Effector memory CD4-positive, alpha-beta T cell (primary cell): ENCODE measurements around the gene TPP1.

ENCODE experiments used
- DNase-seq, 3 donors: peaks; one replicate each; pipeline ENCODE4 v3.0.0-alpha.2; 2020
- H3K27ac ChIP-seq: 2 replicates; pipeline ENCODE4 v1.7.0; 2013; ENCODE audit warnings: mild to moderate bottlenecking, low read length, moderate library complexity; ENCODE audit not compliant: insufficient read depth, poor library complexity, severe bottlenecking
- H3K27me3 ChIP-seq: replicated peaks from 2 replicates; pipeline ENCODE4 v1.7.0; 2013; ENCODE audit warnings: mild to moderate bottlenecking, low read length; ENCODE audit not compliant: insufficient read depth, control insufficient read depth, poor library complexity, severe bottlenecking
- H3K36me3 ChIP-seq: 2 replicates; pipeline ENCODE4 v1.7.0; 2013; ENCODE audit warnings: mild to moderate bottlenecking, low read length, moderate library complexity; ENCODE audit not compliant: control insufficient read depth, insufficient read depth
- H3K4me1 ChIP-seq: 2 replicates; pipeline ENCODE4 v1.7.0; 2013; ENCODE audit warnings: low read length, mild to moderate bottlenecking; ENCODE audit not compliant: control insufficient read depth, insufficient read depth, poor library complexity, severe bottlenecking
- H3K4me3 ChIP-seq: 2 replicates; pipeline ENCODE4 v1.7.0; 2013; ENCODE audit warnings: low read length, low read depth, mild to moderate bottlenecking; ENCODE audit not compliant: insufficient read depth, poor library complexity, severe bottlenecking
- H3K9me3 ChIP-seq: 2 replicates; pipeline ENCODE4 v1.7.0; 2013; ENCODE audit warnings: mild to moderate bottlenecking, low read length, moderate library complexity; ENCODE audit not compliant: control insufficient read depth

The TPP1 gene

DNA sequence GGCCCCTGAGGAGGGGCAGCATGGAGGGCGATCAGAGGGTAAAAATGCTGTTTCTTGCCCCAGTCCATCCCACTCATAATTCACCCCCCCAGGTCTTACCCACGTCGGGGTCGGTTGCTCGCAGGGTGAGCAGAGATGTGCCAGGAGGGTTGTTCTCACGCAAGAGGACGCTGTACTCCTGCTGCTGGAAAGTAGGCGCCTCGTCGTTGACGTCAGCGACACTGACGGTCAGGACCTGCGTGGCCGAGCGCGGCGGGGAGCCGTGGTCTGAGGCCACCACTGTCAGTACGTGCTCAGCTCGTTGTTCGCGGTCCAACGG, 10.3 kb upstream of the TPP1 start:
- no peak overlapping the region for H3K27ac ChIP-seq
- no peaks in the 10 kb centered on the region for H3K4me1 ChIP-seq
- no peak for DNase-seq
- peaks cover 7% of the 10 kb centered on the region for H3K36me3 ChIP-seq
- H3K27me3 ChIP-seq, result no peaks in the 10 kb centered on the region
- H3K9me3 ChIP-seq, result no peaks in the 10 kb centered on the region
- H3K4me3 ChIP-seq, result no peak overlapping the region

- Histone ChIP-seq H3K27me3 (no peaks in the 10 kb centered on the region), H3K36me3 (peaks cover 7% of the 10 kb centered on the region), H3K27ac (no peak overlapping the region), H3K4me1 (no peaks in the 10 kb centered on the region), H3K9me3 (no peaks in the 10 kb centered on the region), H3K4me3 (no peak overlapping the region)
- DNase-seq, result no peak
Observed at GRCh38 chr11:6628526-6628925, 9.3 kb upstream of the TPP1 start.

- DNase-seq, result no peak
- H3K27me3 ChIP-seq, result no peaks in the 10 kb centered on the region
- H3K4me3 ChIP-seq, result no peak overlapping the region
- no peaks in the 10 kb centered on the region for H3K4me1 ChIP-seq
- H3K36me3 ChIP-seq, result peaks cover 7% of the 10 kb centered on the region
- no peaks in the 10 kb centered on the region for H3K9me3 ChIP-seq
- no peak overlapping the region for H3K27ac ChIP-seq
Observed at GRCh38 chr11:6627762-6628241, 8.6 kb upstream of the TPP1 start.

DNA sequence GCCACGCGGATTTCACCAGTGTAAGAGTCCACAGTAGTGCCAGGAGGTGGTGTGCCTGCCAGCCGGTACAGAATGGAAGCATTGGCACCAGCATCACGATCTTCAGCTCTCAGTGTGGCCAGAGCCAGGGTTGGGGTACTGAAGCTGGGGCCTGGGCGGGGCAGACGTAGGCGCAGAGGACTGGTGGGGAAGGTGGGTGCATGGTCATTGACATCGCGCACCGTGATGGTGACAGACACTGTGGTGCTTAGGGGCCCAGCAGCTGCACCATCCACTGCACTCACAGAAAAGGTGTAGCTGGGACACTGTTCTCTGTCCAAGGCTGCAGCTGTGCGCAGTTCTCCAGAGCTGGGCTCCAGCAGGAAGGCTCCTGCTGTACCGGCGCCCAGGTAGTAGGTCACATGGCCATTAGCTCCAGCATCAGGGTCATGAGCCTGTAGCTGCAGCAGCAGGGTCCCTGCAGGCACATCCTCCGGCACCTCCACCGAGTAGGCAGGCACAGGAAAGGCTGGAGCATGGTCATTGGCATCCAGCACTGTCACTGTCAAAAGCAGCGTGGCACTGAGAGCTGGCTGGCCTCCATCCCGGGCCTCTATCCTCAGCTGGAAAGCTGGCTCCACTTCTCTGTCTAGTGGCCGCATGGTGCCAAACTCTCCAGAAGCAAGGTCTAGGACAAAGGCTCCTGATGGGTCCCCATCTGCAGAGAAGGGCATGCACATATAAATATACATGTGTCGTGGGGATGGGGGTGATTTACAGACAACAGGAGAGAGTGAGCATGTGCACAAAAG, 7.9 kb upstream of the TPP1 start:
- H3K36me3 ChIP-seq, result peaks cover 5% of the 10 kb centered on the region
- no peaks in the 10 kb centered on the region for H3K27me3 ChIP-seq
- no peak for DNase-seq
- no peaks in the 10 kb centered on the region for H3K9me3 ChIP-seq
- no peak overlapping the region for H3K4me3 ChIP-seq
- no peaks in the 10 kb centered on the region for H3K4me1 ChIP-seq
- no peak overlapping the region for H3K27ac ChIP-seq

DNA sequence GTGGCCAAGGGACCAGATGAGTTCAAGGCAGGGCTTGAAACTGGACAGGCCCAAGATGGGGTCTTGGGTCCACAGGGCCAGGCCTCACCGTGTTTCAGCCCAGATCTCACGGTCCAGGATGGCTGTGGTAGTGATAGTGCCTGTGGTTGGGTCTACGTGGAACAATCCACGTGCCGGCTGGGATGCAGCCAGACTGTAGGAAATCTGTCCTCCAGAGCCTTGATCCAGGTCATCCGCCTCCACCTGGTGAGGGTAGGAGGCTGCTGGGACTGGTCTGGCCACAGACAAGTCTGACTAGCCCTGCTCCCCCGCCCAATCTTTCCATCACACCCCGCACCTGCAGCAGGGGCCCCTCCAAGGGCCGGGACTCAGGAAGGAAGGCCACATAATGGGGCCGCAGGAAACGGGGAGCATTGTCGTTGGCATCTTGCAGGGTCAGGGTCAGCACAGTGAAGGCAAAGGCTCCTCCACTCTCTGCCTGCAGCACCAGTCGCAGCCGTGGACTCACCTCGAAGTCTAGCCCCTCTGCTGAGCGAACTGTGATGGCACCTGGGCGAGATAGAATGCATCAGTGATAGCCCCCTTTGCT, 6.7 kb upstream of the TPP1 start:
- no peaks in the 10 kb centered on the region for H3K4me1 ChIP-seq
- H3K27me3 ChIP-seq, result no peaks in the 10 kb centered on the region
- no peak overlapping the region for H3K4me3 ChIP-seq
- DNase-seq, result no peak
- H3K27ac ChIP-seq, result no peak overlapping the region
- no peaks in the 10 kb centered on the region for H3K9me3 ChIP-seq
- peaks cover 5% of the 10 kb centered on the region for H3K36me3 ChIP-seq

DNA sequence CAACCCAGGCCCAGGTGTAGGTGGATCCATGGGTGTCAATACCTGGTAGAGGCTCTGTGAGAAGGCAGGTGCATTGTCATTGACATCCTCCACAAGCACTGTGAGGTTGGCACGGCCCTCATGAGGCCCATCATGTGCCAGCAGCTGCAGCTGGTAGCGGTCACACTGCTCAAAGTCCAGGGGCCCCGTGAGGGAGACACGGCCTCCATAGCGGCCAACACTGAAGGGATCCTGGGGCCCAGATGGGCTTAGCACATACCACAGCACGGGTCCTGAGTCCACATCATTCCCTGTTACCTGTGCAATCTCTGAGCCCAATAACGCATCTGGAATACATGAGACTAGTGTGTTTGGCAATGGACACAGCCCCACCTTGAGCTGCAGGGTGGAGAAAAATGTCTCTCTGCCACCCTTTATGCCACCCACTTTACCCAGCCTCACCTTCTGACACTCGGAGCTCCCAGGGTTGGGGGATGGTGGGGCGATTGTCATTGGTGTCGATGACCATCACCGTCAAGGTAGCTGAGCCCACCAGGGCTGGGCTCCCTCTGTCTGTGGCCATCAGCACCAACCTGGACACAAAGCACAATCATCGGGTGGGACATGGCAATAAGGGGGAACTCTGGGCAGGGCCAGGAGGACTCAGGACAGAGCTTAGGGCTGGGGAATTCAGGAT, 6.1 kb upstream of the TPP1 start:
- Histone ChIP-seq H3K36me3 (peaks cover 5% of the 10 kb centered on the region), H3K4me3 (no peak overlapping the region), H3K9me3 (no peaks in the 10 kb centered on the region), H3K4me1 (no peaks in the 10 kb centered on the region), H3K27me3 (no peaks in the 10 kb centered on the region), H3K27ac (no peak overlapping the region)
- DNase-seq, result no peak

DNA sequence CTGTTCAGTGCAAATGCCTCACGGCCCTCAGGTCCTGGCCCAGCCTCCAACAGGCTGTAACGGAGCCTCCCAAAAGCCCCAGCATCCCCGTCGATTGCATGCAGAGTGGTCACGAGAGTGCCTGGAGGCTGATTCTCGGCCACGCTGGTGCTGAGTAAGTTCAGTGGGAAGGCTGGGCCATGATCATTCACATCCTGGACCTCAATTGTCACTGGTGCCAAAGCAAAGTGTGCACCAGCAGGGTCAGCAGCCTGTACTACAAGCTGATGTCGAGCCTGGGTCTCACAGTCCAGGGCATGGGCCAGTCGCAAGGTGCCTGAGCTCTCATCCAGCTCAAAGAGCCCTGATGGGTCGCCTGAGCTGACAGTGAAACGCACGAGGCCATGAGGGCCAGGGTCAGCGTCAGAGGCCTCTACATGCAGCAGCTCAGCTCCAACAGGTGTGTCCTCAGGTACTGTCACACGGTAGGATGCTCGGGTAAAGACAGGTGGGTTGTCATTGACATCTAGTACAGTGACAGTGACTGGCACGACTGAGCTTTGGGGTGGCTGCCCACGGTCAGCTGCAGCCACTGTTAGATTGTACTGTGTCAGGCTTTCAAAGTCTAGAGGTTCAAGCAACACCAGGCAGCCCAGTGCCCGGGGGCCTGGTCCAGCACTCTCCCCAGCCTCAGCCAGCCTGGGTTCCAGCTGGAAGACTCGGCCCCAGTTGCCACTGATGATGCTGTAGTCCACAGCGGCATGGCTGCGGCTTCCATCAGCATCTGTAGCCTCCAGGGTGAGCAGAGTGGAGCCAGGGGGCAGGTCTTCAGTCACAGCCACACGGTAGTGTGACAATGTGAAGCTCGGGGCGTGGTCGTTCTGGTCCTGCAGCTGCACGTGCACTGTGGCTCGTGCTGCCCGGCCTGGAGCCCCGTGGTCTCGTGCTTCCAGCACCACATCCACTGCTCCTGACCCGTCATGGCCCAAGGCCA, 4.5 kb upstream of the TPP1 start:
- H3K27me3 ChIP-seq, result no peaks in the 10 kb centered on the region
- H3K36me3 ChIP-seq, result peaks cover 5% of the 10 kb centered on the region
- DNase-seq, result no peak
- H3K27ac ChIP-seq, result no peak overlapping the region
- H3K4me1 ChIP-seq, result peaks cover 7% of the 10 kb centered on the region
- H3K4me3 ChIP-seq, result no peak overlapping the region
- no peaks in the 10 kb centered on the region for H3K9me3 ChIP-seq

GRCh38 chr11:6622261-6623171, 3.3 kb upstream of the TPP1 start:
- no peak for DNase-seq
- H3K9me3 ChIP-seq, result no peaks in the 10 kb centered on the region
- no peaks in the 10 kb centered on the region for H3K27me3 ChIP-seq
- peaks cover 5% of the 10 kb centered on the region for H3K36me3 ChIP-seq
- H3K4me1 ChIP-seq, result peaks cover 19% of the 10 kb centered on the region
- no peak overlapping the region for H3K4me3 ChIP-seq
- no peak overlapping the region for H3K27ac ChIP-seq

GRCh38 chr11:6621711-6622211, 2.5 kb upstream of the TPP1 start:
- no peak for DNase-seq
- no peak overlapping the region for H3K27ac ChIP-seq
- H3K4me3 ChIP-seq, result no peak overlapping the region
- no peaks in the 10 kb centered on the region for H3K9me3 ChIP-seq
- no peaks in the 10 kb centered on the region for H3K27me3 ChIP-seq
- peaks cover 5% of the 10 kb centered on the region for H3K36me3 ChIP-seq
- peaks cover 21% of the 10 kb centered on the region for H3K4me1 ChIP-seq
